ENCODE measurements around the gene MRPL24.

GRCh38 chr1:156775799-156776198 lies 34.9 kb upstream of the MRPL24 start:
- TF ChIP-seq CTCF (IDR thresholded peaks at IDR 0.05) (no peak), POLR2A (IDR thresholded peaks at IDR 0.05) (no peak), EP300 (IDR thresholded peaks at IDR 0.05) (no peak)
